ENCODE data around the gene SLC39A11. TPM values are rescaled to one million over a fixed set of nuclear protein-coding genes. Genes with fewer than 3 reads are reported as not detected.

Gene SLC39A11
- total RNA-seq, 3 donors from 2014 or later: 31.6 to 71.6 (median 51.6) TPM

DNA sequence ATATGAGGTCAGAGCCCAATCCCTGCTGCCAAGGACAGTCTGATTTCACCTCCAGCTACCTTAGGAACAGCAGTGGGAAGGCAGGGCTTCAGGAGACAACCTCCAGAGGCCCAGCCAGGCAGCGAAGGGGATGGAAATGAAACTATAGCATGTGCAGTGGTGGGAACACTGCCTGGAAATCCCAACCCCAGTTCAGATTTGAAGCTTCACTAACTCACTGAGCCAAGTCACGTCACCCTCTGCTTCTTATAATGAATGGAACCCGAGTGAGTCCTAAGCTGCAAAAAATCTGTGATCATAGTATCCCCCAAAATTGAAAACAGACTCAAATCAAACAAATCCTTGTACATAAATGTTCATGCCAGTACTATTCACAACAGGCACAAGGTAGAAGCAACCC lies 36.0 kb upstream of the SLC39A11 start:
- H3K4me1 ChIP-seq (ENCODE audit: low read depth): no peaks in the 10 kb centered on the region
- TF ChIP-seq, protein P1, sequence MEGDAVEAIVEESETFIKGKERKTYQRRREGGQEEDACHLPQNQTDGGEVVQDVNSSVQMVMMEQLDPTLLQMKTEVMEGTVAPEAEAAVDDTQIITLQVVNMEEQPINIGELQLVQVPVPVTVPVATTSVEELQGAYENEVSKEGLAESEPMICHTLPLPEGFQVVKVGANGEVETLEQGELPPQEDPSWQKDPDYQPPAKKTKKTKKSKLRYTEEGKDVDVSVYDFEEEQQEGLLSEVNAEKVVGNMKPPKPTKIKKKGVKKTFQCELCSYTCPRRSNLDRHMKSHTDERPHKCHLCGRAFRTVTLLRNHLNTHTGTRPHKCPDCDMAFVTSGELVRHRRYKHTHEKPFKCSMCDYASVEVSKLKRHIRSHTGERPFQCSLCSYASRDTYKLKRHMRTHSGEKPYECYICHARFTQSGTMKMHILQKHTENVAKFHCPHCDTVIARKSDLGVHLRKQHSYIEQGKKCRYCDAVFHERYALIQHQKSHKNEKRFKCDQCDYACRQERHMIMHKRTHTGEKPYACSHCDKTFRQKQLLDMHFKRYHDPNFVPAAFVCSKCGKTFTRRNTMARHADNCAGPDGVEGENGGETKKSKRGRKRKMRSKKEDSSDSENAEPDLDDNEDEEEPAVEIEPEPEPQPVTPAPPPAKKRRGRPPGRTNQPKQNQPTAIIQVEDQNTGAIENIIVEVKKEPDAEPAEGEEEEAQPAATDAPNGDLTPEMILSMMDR (IDR thresholded peaks at IDR 0.05): no peak
- no peak for DNase-seq
- no peaks in the 10 kb centered on the region for H3K36me3 ChIP-seq (ENCODE audit: low read depth)
- no peak for ATAC-seq
- H3K9me3 ChIP-seq: no peaks in the 10 kb centered on the region
- H3K4me3 ChIP-seq: no peak overlapping the region
- intact Hi-C loops (cut with DNase I, micrococcal nuclease): no loop called here

DNA sequence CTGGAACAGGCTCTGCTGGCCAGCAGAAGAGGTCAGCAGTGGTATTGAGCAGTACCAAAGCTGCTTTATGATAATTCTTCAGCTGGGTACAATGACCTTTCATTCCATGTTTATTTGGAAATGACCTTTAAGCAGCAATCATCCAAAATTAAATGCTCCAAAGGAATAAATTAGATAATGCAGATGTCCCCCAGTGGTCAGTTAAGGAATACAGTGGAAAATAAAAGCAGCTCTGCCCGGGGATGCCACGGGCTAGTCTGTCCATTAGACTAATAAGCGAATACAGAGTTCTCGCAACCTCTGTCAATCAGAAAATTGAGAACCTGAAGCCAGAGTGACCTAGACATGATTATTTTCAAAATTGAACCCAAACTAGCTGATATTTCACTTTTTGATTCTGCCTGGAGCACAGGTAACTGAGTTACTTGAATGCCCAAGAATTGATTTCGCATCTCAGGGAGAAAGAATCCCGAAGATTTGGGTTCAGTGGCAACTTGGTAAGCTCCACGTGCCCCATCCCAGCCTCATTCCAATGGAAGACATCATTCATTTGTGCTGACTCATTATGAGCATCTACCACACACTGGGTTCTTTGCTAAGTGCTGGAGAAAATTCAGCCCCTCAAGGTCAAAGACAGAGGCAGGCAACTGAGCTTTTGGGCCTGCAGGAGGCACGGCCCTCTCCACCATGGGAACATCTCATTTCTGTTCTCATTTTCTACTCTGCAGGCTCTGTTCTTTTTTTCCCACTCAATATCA lies 34.4 kb upstream of the SLC39A11 start:
- Histone ChIP-seq H3K4me3 (no peak overlapping the region), H3K9me3 (no peaks in the 10 kb centered on the region), H3K4me1 (ENCODE audit: low read depth) (no peaks in the 10 kb centered on the region), H3K36me3 (ENCODE audit: low read depth) (no peaks in the 10 kb centered on the region)
- DNase-seq: no peak
- TF ChIP-seq, protein P1 (IDR thresholded peaks at IDR 0.05): no peak
- no peak for ATAC-seq
- intact Hi-C loops (cut with DNase I, micrococcal nuclease): no loop called here

DNA sequence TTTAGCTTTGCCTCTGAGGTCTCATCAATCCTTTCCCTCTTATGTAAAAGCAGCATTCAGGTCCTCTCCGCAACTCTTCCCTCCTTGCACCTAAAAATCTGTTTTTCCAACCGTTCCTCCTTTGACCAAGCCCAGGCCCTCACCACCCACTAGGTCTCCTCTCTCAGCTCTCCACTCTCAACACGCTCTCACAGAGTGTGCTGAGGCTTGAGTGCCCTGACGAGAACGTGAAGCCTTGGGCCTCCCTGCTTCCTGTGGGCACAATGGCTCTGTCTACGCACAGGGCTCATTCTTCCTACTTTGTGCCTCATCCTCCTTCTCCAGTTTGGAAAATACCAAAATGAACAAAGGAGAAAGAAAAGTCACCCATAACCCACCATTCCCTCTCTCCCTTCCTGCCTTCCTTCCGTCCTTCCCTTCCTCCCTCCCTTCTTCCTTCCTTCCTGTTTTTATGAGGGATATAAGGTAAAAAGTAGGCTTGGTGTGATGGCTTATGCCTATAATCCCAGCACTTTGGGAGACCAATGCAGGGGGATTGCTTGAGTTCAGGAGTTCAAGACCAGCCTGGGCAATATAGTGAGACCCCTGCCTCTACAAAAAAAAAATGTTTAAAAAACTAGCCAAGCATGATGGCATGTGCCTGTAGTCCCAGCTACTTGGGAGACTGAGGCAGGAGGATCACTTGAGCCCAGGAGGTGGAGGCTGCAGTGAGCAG lies 31.3 kb upstream of the SLC39A11 start:
- no peaks in the 10 kb centered on the region for H3K9me3 ChIP-seq
- no peak overlapping the region for H3K4me3 ChIP-seq
- DNase-seq (no peak), ATAC-seq (no peak)
- intact Hi-C loops (cut with DNase I, micrococcal nuclease): no loop called here
- no peaks in the 10 kb centered on the region for H3K36me3 ChIP-seq (ENCODE audit: low read depth)
- TF ChIP-seq, protein P1 (IDR thresholded peaks at IDR 0.05): no peak
- H3K4me1 ChIP-seq (ENCODE audit: low read depth): no peaks in the 10 kb centered on the region

DNA sequence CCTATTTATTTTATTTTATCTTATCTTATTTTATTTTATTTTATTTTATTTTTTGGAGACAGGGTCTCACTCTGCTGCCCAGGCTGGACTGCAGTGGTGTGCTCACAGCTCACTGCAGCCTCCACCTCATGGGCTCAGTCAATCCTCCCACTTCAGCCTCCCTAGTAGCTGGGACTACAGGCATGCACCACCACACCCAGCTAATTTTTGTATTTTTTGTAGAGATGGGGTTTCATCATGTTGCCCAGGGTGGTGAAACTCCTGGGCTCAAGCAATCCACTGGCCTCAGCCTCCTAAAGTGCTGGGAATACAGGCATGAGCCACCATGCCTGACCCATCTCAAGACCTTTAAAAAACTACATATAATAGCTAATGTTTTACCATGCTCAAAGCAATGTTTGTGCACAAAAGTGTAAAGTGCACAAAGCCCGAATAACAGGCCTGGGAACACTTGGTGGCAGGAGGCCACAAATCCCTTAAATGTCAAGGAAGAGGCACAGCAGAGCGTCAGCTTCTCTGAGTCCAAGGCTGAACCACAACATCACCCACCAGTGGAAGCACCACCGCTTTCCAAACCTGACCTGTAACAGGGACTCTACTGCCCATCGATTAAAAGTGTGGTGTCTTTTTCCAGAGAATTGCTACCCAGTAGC lies 30.6 kb upstream of the SLC39A11 start:
- H3K4me3 ChIP-seq: no peak overlapping the region
- no peaks in the 10 kb centered on the region for H3K36me3 ChIP-seq (ENCODE audit: low read depth)
- H3K4me1 ChIP-seq (ENCODE audit: low read depth): no peaks in the 10 kb centered on the region
- TF ChIP-seq, protein P1 (IDR thresholded peaks at IDR 0.05): no peak
- H3K9me3 ChIP-seq: no peaks in the 10 kb centered on the region
- intact Hi-C loops (cut with DNase I, micrococcal nuclease): no loop called here
- ATAC-seq (no peak), DNase-seq (no peak)

DNA sequence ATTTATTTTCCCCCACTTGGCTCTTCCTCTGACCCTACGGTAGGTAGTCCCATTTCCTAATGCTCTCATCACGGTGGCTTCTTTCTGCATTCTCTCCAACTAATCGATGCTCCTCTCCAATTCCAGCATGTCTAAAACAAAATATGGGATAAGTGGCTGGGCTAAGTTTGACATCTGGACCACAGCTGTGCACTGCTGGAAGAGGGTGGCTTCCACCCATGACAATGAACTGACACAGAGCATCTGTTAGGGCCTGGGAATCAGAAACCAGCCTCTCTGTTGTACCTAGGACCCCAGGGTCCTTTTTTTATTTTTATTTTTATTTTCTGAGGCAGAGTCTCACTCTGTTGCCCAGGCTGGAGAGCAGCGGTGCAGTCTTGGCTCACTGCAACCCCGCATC lies 29.0 kb upstream of the SLC39A11 start:
- intact Hi-C loops (cut with DNase I, micrococcal nuclease): no loop called here
- TF ChIP-seq, protein P1 (IDR thresholded peaks at IDR 0.05): no peak
- ATAC-seq: no peak
- H3K4me3 ChIP-seq: no peak overlapping the region
- H3K9me3 ChIP-seq: no peaks in the 10 kb centered on the region
- no peaks in the 10 kb centered on the region for H3K36me3 ChIP-seq (ENCODE audit: low read depth)
- no peaks in the 10 kb centered on the region for H3K4me1 ChIP-seq (ENCODE audit: low read depth)
- DNase-seq: no peak
